Fibroblast of villous mesenchyme (primary cell): Measurements from ENCODE around the gene VWDE. TPM values are rescaled to one million over a fixed set of nuclear protein-coding genes. Genes with fewer than 3 reads are reported as not detected.

ENCODE experiments used
- DNase-seq: peaks from one replicate; pipeline ENCODE4 v3.0.0-alpha.2; 2010; ENCODE audit warnings: low read depth
- H3K4me3 ChIP-seq: 2 replicates; pipeline ENCODE4 v1.5.1; 2011; ENCODE audit warnings: low read depth, mild to moderate bottlenecking, low read length
- total RNA-seq: library from RNA; depleted of rRNA; stranded (reverse); fragments of >200 nt; gene quantifications from 2 replicates; pipeline ENCODE4 v1.2.3, GENCODE V29; 2012
- TF ChIP-seq, protein P1 (sequence below): IDR thresholded peaks from 2 replicates; pipeline ENCODE4 v1.5.1; 2012; ENCODE audit warnings: low read depth, mild to moderate bottlenecking, low read length; ENCODE audit not compliant: insufficient read depth

VWDE gene
- total RNA-seq, 1 donor, result under 0.01 TPM

DNA sequence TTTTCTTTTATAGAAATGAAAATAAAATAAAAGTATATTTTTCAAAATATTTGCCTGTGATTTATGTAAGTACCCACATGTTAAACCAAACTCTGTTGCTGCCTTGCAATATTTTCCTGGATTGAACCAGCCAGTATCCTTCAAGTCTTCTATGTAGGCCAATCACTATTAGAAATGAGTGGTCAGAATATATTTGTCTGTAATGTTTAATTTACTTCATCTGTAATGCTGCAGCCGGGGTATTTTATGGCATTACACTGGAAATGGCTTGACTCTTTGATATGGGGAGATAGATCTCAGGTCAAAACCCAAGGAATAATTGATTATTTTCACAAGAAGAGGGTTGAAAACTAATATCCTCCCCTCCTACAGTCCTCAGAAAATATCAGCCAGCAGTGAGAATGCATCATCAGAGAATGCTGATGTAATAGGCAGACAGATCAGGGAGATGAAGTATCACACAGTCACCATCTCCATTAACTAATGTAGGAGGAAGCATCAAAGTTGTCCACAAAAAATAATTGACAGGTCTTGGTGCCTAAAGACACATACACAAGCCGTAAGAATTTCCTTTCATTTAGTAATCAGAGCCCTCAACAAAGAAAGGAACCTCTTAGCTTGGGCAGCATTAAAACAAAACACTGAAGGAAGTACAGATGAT lies 82.5 kb downstream of the VWDE start:
- no peak for DNase-seq
- TF ChIP-seq, protein P1, sequence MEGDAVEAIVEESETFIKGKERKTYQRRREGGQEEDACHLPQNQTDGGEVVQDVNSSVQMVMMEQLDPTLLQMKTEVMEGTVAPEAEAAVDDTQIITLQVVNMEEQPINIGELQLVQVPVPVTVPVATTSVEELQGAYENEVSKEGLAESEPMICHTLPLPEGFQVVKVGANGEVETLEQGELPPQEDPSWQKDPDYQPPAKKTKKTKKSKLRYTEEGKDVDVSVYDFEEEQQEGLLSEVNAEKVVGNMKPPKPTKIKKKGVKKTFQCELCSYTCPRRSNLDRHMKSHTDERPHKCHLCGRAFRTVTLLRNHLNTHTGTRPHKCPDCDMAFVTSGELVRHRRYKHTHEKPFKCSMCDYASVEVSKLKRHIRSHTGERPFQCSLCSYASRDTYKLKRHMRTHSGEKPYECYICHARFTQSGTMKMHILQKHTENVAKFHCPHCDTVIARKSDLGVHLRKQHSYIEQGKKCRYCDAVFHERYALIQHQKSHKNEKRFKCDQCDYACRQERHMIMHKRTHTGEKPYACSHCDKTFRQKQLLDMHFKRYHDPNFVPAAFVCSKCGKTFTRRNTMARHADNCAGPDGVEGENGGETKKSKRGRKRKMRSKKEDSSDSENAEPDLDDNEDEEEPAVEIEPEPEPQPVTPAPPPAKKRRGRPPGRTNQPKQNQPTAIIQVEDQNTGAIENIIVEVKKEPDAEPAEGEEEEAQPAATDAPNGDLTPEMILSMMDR, result no peak
- H3K4me3 ChIP-seq, result no peak overlapping the region

DNA sequence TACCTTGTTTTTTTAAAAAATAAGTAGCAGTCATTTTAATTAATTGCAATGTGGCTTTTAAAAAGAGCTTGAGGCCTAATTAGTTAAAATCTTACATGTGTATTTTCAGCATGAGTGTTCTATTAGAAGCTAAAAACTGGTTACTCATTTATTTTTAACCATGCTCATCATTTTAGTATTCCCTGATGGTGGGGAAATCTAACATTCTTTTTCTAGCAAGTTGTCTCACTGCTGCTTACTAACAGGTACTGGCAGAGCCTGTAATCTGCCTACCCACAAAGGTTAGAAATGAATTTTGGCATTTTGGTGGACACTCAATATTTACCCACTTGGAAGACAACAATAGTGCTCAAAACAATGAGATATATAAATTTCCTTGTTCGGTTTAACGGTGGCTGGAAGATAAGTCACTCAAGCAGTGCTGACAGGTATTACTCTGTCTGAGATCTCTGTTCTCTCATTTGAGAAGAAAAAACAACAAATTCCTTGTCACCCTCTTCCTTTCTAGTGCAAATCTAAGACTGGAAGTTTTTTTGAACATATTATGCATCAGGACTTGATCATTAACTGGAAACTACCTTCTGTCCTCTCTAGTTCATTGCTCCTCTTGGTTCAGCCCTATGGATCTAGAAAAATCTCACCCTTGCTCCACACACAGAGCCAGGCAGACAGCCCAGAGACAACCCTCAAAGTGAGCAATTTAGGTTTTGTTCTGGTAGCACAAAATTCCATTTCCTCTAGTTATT lies 83.3 kb downstream of the VWDE start:
- DNase-seq, result no peak
- TF ChIP-seq, protein P1, result no peak
- no peak overlapping the region for H3K4me3 ChIP-seq

DNA sequence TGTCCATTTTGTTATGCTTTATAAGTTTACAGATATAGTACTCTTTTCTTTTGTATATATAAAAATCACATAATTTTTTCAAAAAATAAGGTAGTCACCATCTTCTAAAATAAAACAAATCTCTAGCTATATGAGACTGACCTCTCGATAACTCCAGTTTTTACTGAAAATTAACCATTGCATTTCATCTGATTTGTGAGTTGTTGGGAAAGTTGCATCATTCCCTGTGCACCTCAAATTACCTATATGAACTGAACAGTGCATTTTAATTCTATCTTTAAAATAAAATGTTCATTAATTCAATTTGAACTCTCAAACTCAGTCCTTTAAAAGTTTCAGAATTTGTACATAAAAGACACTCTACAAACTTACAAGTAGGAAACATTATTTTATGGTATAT lies 86.0 kb downstream of the VWDE start:
- H3K4me3 ChIP-seq, result no peak overlapping the region
- TF ChIP-seq, protein P1, result no peak
- no peak for DNase-seq

DNA sequence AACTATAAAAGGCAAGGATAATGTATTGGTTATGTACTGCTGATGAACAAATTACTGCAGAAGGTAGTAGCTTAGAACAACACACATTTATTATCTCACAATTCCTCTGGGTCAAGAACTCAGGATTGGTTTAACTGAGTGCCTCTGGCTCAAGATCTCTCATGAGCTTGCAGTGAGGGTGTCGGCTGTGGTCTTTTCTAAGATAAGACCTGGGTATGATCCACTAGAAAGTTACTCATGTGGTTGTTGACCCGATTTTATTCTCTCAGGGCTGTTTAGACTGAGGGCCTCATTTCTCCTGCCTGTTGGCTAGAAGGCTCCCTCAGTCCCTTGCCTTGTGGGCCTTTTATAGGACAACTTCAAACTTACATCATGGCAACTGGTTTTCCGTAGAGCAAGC lies 86.7 kb downstream of the VWDE start:
- DNase-seq, result no peak
- H3K4me3 ChIP-seq, result no peak overlapping the region
- TF ChIP-seq, protein P1, result no peak

DNA sequence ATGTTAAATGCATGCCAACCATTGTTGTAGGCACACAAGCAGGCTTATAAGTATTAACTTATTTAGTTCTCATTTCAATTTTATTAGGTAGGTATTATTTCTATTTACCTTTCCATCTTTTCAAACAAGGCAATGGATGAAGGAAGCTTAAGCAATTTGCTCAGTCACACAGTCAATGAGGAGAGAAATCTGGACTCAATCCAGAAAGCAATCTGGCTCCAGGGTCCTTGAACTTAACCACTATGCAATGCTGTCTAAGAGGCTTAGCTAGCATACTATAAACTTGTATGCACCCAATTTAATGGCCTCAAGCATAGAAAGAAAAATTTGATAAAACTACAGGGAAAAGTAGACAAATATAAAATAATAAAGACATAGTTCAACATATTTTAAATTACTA lies 88.6 kb downstream of the VWDE start:
- DNase-seq, result no peak

DNA sequence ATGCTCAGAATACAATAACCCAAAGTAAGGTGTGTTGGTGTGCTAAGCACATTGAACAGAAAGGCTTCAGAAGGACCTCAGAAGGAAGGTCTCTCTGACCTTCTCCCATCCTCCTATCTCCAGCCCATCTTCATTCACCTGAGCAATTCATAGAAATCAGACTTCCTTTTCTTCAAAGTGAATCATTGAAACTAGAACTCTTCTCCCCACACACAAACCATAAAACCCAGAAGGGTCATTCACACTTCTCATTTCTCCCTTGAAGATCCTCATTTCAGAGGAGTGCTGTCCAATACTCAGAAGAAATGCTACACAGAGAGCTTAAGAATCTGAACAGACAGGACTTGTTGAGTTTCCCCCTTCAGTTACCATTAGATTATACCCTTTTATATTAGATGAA lies 89.5 kb downstream of the VWDE start:
- TF ChIP-seq, protein P1, result no peak
- no peak overlapping the region for H3K4me3 ChIP-seq
- DNase-seq, result no peak

More for the DNA sequence above, 88.6 kb downstream of the VWDE start:
- TF ChIP-seq, protein P1, result no peak
- H3K4me3 ChIP-seq, result no peak overlapping the region
